Stomach (tissue), 9 donors: Measurements from ENCODE around the gene CHERP. TPM values are rescaled to one million over a fixed set of nuclear protein-coding genes. Genes with fewer than 3 reads are reported as not detected.

Experiments
- DNase-seq, 2 donors: peaks; one replicate each; pipeline versions ENCODE4 v3.0.0 to v3.0.0-alpha.2; 2013 to 2019
- H3K27ac ChIP-seq, 5 donors: fragments of 200-600 bp in 4 of 5; sonication (generic) in 4 of 5; one replicate each; pipeline ENCODE4 v1.5.1; 2013 to 2019; ENCODE audit warnings: mild to moderate bottlenecking in 1 of 5, moderate library complexity in 1 of 5
- H3K27me3 ChIP-seq, 3 donors: fragments of 200-600 bp; sonication (generic); one replicate each; pipeline ENCODE4 v1.5.1; 2017 to 2019; ENCODE audit warnings: mixed run types in 1 of 3
- H3K36me3 ChIP-seq, 4 donors: fragments of 200-600 bp; sonication (generic); 1 replicate in 3 of 4; 2 replicates in 1 of 4; pipeline ENCODE4 v1.5.1; 2016 to 2019
- H3K4me1 ChIP-seq, 4 donors: fragments of 200-600 bp; sonication (generic); one replicate each; pipeline ENCODE4 v1.5.1; 2016 to 2019
- H3K4me3 ChIP-seq, 4 donors: fragments of 200-600 bp; sonication (generic) in 3 of 4; one replicate each; pipeline ENCODE4 v1.5.1; 2016 to 2019; ENCODE audit warnings: mild to moderate bottlenecking in 1 of 4
- H3K9me3 ChIP-seq, 4 donors: fragments of 200-600 bp; sonication (generic); one replicate each; pipeline ENCODE4 v1.5.1; 2016 to 2019
- CTCF ChIP-seq, 7 experiments: fragments of 450-650 bp in 4 of 7; fragments of 200-600 bp in 3 of 7; sonication (generic) in 3 of 7; IDR thresholded peaks; one replicate each; pipeline ENCODE4 v1.5.1; 2016 to 2019; ENCODE audit warnings: antibody characterized with exemption in 7 of 7, control low read depth in 2 of 7, mild to moderate bottlenecking in 1 of 7
- EP300 ChIP-seq: sonication (generic); formaldehyde crosslinking; IDR thresholded peaks from one replicate; pipeline ENCODE4 v1.6.1; 2017; ENCODE audit warnings: antibody characterized with exemption
- POLR2A ChIP-seq, 4 donors: fragments of 450-650 bp; IDR thresholded peaks; one replicate each; pipeline ENCODE4 v1.6.1; 2016; ENCODE audit warnings: antibody characterized with exemption in 4 of 4, control low read depth in 2 of 4, mild to moderate bottlenecking in 1 of 4, moderate library complexity in 1 of 4
- POLR2AphosphoS5 ChIP-seq, 3 donors: sonication (generic); formaldehyde crosslinking; IDR thresholded peaks; one replicate each; pipeline ENCODE4 v1.6.1; 2016; ENCODE audit warnings: antibody characterized with exemption in 3 of 3
- WGBS, 5 donors: extraction: QIAGEN DNeasy Blood & Tissue Kit in 3 of 5; methylation state at CpG; one replicate each; pipeline versions ENCODE4 v1.1.5 to v1.1.7; 2013 to 2018; 5-methylcytosine and 5-hydroxymethylcytosine counted together
- intact Hi-C: fragments of 100-400 bp; cut with DNase I; formaldehyde crosslinking; loops from one replicate; pipeline ENCODE4 v1.15.1; 2023; ENCODE audit warnings: low total_unique reads
- polyA plus RNA-seq, 3 donors: library from polyadenylated mRNA; stranded (reverse); fragments of 200-250 nt; gene quantifications; one replicate each; pipeline ENCODE4 v1.2.3, GENCODE V29; 2013
- total RNA-seq, 5 donors: library from RNA; depleted of rRNA; stranded (reverse); fragments of >200 nt; gene quantifications; one replicate each; pipeline versions ENCODE4 v1.1.0 to v1.2.3, GENCODE V29; 2014 to 2016
- donor health status: healthy with polysubstance abuse.
- donor health status: Bipolar disorder and iron deficiency.
- donor health status: healthy.

CHERP gene
- total and polyA plus RNA-seq, 8 donors, result 3.5 to 64.7 (median 11.5) TPM

- no peak overlapping the region for H3K4me3 ChIP-seq
Observed at GRCh38 chr19:16581971-16582343, 39.7 kb upstream of the CHERP start.

DNA sequence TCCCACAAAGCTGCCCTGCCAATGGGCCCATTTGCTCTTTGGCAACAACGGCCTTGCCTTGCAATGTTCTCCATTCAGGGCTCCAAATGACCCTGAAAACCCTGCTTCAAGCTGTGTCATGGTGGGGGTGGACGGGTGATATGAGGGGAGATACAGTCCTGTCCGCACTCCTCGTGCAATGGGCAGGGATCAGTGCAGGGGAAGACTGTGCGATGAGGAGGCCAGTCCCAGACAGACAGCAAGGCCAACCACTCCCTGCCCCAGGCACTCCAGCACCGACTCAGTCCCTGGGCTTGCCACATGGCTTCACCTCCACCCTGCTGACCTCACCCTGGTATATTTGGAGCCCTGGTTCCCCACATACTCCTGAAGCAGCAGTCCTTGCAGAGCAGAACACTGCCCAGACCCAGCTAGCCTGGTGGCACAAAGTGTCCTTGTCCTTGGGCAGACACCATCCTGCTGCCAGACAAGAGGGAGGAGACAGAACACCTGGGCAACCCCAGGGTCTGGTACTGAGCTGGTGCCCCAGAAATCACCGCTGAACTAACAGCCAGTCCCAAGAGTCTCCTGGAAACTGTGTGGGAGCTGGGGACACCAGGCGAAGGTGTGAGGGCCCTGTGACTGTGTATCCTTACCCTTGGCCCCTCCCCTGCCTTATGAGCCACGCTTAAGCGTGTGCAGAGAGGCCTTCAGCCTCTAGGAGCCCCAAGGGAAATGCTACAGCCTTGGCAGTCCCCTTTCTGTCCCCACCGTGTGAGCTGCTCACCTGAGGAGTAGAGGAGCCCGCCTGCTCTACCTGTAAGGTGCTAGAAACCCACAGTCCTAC, 39.1 kb upstream of the CHERP start:
- no peak for TF ChIP-seq EP300
- TF ChIP-seq POLR2AphosphoS5 (IDR thresholded peaks at IDR 0.05), result no peak
- no peak for TF ChIP-seq POLR2A (IDR thresholded peaks at IDR 0.05)
- TF ChIP-seq CTCF (IDR thresholded peaks at IDR 0.05), result no peak
- WGBS, 5 donors, result 71 to 79% (median 75%) methylated on average over 9 to 12 of the region's 12 CpGs
- Histone ChIP-seq H3K4me3 (no peak overlapping the region), H3K27me3 (no peaks in the 10 kb centered on the region), H3K4me1 (peaks cover 36 to 77% (median 63%) of the 10 kb centered on the region in 4 donors), H3K36me3 (peaks cover 24 to 36% (median 31%) of the 10 kb centered on the region in 4 donors), H3K9me3 (no peaks in the 10 kb centered on the region), H3K27ac (peak overlapping the region in 3 of 5 donors; percentile 14 to 45 (median 22))
- DNase-seq, result no peak
- intact Hi-C loops, result no loop called here

More at GRCh38 chr19:16581971-16582343, 39.7 kb upstream of the CHERP start:
- Histone ChIP-seq H3K27me3 (no peaks in the 10 kb centered on the region), H3K4me1 (peaks cover 41 to 83% (median 69%) of the 10 kb centered on the region in 4 donors), H3K36me3 (peaks cover 18 to 30% (median 25%) of the 10 kb centered on the region in 4 donors), H3K9me3 (no peaks in the 10 kb centered on the region), H3K27ac (peak overlapping the region in 3 of 5 donors; percentile 14 to 72 (median 22))
- TF ChIP-seq POLR2A (IDR thresholded peaks at IDR 0.05), result no peak
- no peak for TF ChIP-seq CTCF (IDR thresholded peaks at IDR 0.05)
- no peak for TF ChIP-seq POLR2AphosphoS5 (IDR thresholded peaks at IDR 0.05)
- no peak for TF ChIP-seq EP300
- intact Hi-C loops, result no loop called here
- DNase-seq, result no peak
- 83 to 94% (median 88%) methylated on average over 6 of the region's 6 CpGs for WGBS, 5 donors

DNA sequence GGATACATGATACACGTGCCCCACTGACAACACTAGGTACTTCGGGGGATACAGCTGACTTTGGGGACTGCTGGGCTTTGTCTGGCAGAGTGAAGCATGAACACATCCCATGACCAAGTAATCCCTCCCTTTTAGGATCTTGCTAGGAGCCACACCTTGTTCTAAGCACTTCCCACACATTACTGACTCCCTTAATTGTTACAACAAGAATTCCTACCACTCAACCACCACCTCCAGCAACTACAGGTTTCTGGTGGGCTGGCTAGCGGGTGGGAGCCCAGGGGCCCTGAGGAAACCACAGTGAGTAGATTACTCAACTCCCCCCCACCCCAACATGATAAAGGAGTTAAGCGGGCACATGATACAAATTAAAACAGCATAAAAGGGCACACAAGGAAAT, 37.1 kb upstream of the CHERP start:
- 74 to 89% (median 76%) methylated on average over 4 of the region's 4 CpGs for WGBS, 5 donors
- no peak for DNase-seq
- H3K36me3 ChIP-seq, result peaks cover 33 to 55% (median 50%) of the 10 kb centered on the region in 4 donors
- TF ChIP-seq CTCF (IDR thresholded peaks at IDR 0.05) (no peak), POLR2A (IDR thresholded peaks at IDR 0.05) (no peak), POLR2AphosphoS5 (IDR thresholded peaks at IDR 0.05) (no peak), EP300 (no peak)
- no peak overlapping the region for H3K27ac ChIP-seq
- peaks cover 19 to 67% (median 52%) of the 10 kb centered on the region in 4 donors for H3K4me1 ChIP-seq
- intact Hi-C loops, result no loop called here
- H3K27me3 ChIP-seq, result no peaks in the 10 kb centered on the region
- no peak overlapping the region for H3K4me3 ChIP-seq
- no peaks in the 10 kb centered on the region for H3K9me3 ChIP-seq

DNA sequence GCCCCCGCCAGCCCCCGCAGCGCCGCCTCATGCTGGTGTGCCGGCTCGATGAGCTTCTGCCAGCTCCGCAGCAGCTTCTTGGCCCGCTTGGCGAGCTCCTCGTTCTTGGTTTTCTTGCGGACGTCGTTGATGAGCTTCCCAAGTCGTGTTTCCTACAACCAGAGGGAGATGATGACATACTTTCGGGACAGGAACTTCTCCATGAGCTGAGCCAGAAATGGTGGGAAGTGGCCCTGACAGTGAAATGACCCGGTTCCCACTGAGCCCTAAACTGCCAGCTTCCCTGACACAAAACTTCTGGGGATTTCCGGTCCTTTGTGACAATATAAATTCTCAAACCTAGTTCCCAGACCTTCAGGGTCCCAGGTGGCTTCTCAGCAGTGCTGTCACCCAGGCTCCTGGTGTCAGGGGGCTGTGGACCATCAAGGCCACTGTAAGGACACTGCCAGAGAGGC, 35.3 kb upstream of the CHERP start:
- Histone ChIP-seq H3K9me3 (no peaks in the 10 kb centered on the region), H3K27me3 (no peaks in the 10 kb centered on the region), H3K4me1 (peaks cover 17 to 66% (median 50%) of the 10 kb centered on the region in 4 donors), H3K4me3 (no peak overlapping the region), H3K36me3 (peaks cover 33 to 56% (median 53%) of the 10 kb centered on the region in 4 donors), H3K27ac (no peak overlapping the region)
- TF ChIP-seq EP300 (no peak), POLR2AphosphoS5 (IDR thresholded peaks at IDR 0.05) (no peak), CTCF (IDR thresholded peaks at IDR 0.05) (no peak), POLR2A (IDR thresholded peaks at IDR 0.05) (no peak)
- intact Hi-C loops, result no loop called here
- WGBS, 5 donors, result 86 to 95% (median 88%) methylated on average over 15 to 17 of the region's 17 CpGs
- DNase-seq, result no peak
